ENCODE data around the gene ASB1.
"Not testable (repeated sequence)": the region's sequence is repeated elsewhere in the genome, so short reads cannot be mapped to it uniquely, and the experiment has no call there.

ASB1 gene

GRCh38 chr2:238396663-238397062, 30.1 kb upstream of the ASB1 start:
- Mint-ChIP-seq H3K36me3 (ENCODE audit: low read depth) (no peaks in the 10 kb centered on the region), H3K27me3 (ENCODE audit: low read depth) (no peaks in the 10 kb centered on the region), H3K4me1 (ENCODE audit: low read depth) (no peaks in the 10 kb centered on the region), H3K9me3 (no peaks in the 10 kb centered on the region), H3K4me3 (no peak overlapping the region), H3K27ac (no peak overlapping the region)

GRCh38 chr2:238397356-238397755, 29.4 kb upstream of the ASB1 start:
- no peak overlapping the region for H3K27ac Mint-ChIP-seq
- no peaks in the 10 kb centered on the region for H3K4me1 Mint-ChIP-seq (ENCODE audit: low read depth)
- H3K9me3 Mint-ChIP-seq: no peaks in the 10 kb centered on the region
- no peaks in the 10 kb centered on the region for H3K27me3 Mint-ChIP-seq (ENCODE audit: low read depth)
- H3K4me3 Mint-ChIP-seq: no peak overlapping the region
- H3K36me3 Mint-ChIP-seq (ENCODE audit: low read depth): no peaks in the 10 kb centered on the region

DNA sequence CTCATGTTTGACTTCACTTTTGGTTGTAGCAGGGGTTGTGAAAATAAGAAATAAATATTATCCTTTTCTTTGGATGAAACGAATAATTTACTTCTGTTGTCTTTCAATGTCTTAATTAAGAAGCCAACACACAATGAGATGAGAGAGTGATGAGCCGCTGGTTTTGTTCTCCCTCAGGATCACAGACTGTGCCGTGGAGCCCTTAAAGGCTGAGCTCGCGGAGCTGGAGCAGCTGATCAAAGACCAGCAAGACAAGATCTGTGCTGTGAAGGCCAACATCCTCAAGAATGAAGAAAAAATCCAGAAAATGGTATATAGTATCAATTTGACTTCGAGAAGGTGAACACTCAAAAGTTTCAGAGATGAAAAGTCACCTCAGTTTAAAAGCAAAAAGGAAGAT, 28.1 kb upstream of the ASB1 start:
- Mint-ChIP-seq H3K27me3 (ENCODE audit: low read depth) (no peaks in the 10 kb centered on the region), H3K4me1 (ENCODE audit: low read depth) (no peaks in the 10 kb centered on the region), H3K4me3 (no peak overlapping the region), H3K27ac (no peak overlapping the region), H3K36me3 (ENCODE audit: low read depth) (no peaks in the 10 kb centered on the region), H3K9me3 (no peaks in the 10 kb centered on the region)

GRCh38 chr2:238399094-238399493, 27.6 kb upstream of the ASB1 start:
- H3K27me3 Mint-ChIP-seq (ENCODE audit: low read depth): no peaks in the 10 kb centered on the region
- H3K4me1 Mint-ChIP-seq (ENCODE audit: low read depth): no peaks in the 10 kb centered on the region
- no peak overlapping the region for H3K27ac Mint-ChIP-seq
- H3K9me3 Mint-ChIP-seq: no peaks in the 10 kb centered on the region
- no peaks in the 10 kb centered on the region for H3K36me3 Mint-ChIP-seq (ENCODE audit: low read depth)
- H3K4me3 Mint-ChIP-seq: no peak overlapping the region

- no peaks in the 10 kb centered on the region for H3K27me3 Mint-ChIP-seq (ENCODE audit: low read depth)
- no peaks in the 10 kb centered on the region for H3K36me3 Mint-ChIP-seq (ENCODE audit: low read depth)
- no peaks in the 10 kb centered on the region for H3K4me1 Mint-ChIP-seq (ENCODE audit: low read depth)
- no peak overlapping the region for H3K27ac Mint-ChIP-seq
- H3K9me3 Mint-ChIP-seq: no peaks in the 10 kb centered on the region
- H3K4me3 Mint-ChIP-seq: no peak overlapping the region
These were observed 25.2 kb upstream of the ASB1 start for GRCh38 chr2:238401551-238401950.

DNA sequence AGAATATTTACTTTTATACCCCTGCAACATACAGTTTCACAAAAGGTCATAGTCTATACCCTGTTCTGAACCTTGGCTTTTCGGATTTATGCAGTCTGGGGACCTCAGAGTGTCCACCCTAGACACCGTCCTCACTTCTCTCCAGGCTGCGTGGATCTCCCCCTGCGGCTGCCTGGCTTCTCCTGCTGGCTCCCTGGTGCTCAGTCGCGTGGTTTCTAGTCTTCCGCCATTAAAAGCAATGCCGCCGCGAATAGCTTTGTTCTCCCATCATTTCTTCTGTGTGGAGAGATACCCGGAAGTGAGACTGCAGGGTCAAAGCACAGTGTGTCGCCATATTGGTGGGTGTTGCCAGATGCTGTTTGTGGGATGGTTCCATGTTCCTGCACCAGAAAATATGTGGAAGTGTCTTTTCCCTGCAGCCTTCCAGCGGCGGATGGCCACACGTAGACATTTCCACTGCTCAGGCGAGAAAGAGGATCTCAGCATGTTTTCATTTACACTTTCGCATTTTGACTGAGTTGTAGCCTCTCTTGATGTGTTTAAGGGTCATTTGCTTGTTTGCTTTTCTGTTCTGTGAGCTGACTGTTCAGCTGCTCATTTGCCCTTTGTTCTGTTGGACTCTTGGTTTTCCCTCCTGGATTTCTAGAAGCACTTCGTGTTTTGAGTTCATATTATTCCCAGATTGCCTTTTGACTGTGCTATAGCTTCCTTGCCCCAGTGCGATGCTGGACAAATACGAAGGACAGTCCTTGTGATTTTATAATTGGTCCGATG, 22.9 kb upstream of the ASB1 start:
- H3K27me3 Mint-ChIP-seq (ENCODE audit: low read depth): no peaks in the 10 kb centered on the region
- no peaks in the 10 kb centered on the region for H3K36me3 Mint-ChIP-seq (ENCODE audit: low read depth)
- H3K4me3 Mint-ChIP-seq: no peak overlapping the region
- H3K9me3 Mint-ChIP-seq: no peaks in the 10 kb centered on the region
- H3K27ac Mint-ChIP-seq: no peak overlapping the region
- no peaks in the 10 kb centered on the region for H3K4me1 Mint-ChIP-seq (ENCODE audit: low read depth)

DNA sequence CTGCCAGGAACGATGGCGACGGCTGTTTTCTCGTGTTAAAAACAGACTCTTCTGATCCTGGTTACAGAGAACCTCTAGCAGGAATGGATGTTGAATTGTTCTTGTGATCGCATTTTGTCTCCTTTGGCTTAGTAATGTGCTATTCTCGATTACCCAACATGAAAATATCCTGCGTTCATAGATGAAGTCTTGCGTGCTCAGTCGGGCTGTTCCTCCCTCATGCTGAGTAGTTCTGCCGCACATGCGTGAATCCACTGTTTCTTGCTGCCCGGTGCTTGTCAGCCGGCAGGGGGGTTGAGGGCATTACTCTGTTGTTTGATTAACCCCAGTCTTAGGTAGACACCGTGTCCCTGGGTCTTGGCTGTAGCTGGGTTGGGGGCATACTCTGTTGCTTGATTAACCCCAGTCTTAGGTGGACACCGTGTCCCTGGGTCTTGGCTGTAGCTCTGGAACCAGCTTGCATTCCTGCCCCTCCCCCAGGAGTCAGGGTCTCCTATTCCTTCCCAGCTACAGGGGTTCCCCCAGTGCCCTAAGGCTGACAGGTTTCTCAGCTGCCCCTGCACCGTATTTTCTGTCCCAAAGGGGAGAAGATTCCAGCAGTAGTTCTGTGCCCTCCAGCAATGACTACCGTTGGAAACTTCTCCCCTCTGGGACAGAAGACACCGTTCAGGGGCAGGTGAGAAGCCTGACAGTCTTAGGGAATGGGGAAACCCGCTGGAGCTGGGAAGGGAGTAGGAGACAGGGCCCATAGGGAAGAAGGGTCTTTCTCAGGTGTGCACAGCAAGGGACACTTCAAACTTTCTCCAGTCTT, 22.1 kb upstream of the ASB1 start:
- Mint-ChIP-seq H3K4me1 (ENCODE audit: low read depth) (no peaks in the 10 kb centered on the region), H3K4me3 (no peak overlapping the region), H3K27ac (no peak overlapping the region), H3K9me3 (no peaks in the 10 kb centered on the region), H3K27me3 (ENCODE audit: low read depth) (no peaks in the 10 kb centered on the region), H3K36me3 (ENCODE audit: low read depth) (no peaks in the 10 kb centered on the region)

- H3K4me3 Mint-ChIP-seq: not testable (repeated sequence)
These were observed 21.5 kb upstream of the ASB1 start for GRCh38 chr2:238405217-238405555.

GRCh38 chr2:238406221-238406997, 20.3 kb upstream of the ASB1 start:
- Mint-ChIP-seq H3K36me3 (ENCODE audit: low read depth) (no peaks in the 10 kb centered on the region), H3K27me3 (ENCODE audit: low read depth) (no peaks in the 10 kb centered on the region), H3K4me3 (no peak overlapping the region), H3K9me3 (no peaks in the 10 kb centered on the region), H3K27ac (no peak overlapping the region), H3K4me1 (ENCODE audit: low read depth) (no peaks in the 10 kb centered on the region)

More at GRCh38 chr2:238405217-238405555, 21.5 kb upstream of the ASB1 start:
- not testable (repeated sequence) for H3K27me3 Mint-ChIP-seq (ENCODE audit: low read depth); H3K36me3 Mint-ChIP-seq (ENCODE audit: low read depth); H3K9me3 Mint-ChIP-seq; H3K27ac Mint-ChIP-seq; H3K4me1 Mint-ChIP-seq (ENCODE audit: low read depth)

- Mint-ChIP-seq H3K4me1 (ENCODE audit: low read depth) (no peaks in the 10 kb centered on the region), H3K4me3 (no peak overlapping the region), H3K9me3 (no peaks in the 10 kb centered on the region), H3K36me3 (ENCODE audit: low read depth) (no peaks in the 10 kb centered on the region), H3K27ac (no peak overlapping the region), H3K27me3 (ENCODE audit: low read depth) (no peaks in the 10 kb centered on the region)
These were observed 19.8 kb upstream of the ASB1 start for GRCh38 chr2:238406998-238407285.

GRCh38 chr2:238407566-238407965, 19.2 kb upstream of the ASB1 start:
- Mint-ChIP-seq H3K36me3 (ENCODE audit: low read depth) (no peaks in the 10 kb centered on the region), H3K9me3 (no peaks in the 10 kb centered on the region), H3K27ac (no peak overlapping the region), H3K4me1 (ENCODE audit: low read depth) (no peaks in the 10 kb centered on the region), H3K4me3 (no peak overlapping the region), H3K27me3 (ENCODE audit: low read depth) (no peaks in the 10 kb centered on the region)

DNA sequence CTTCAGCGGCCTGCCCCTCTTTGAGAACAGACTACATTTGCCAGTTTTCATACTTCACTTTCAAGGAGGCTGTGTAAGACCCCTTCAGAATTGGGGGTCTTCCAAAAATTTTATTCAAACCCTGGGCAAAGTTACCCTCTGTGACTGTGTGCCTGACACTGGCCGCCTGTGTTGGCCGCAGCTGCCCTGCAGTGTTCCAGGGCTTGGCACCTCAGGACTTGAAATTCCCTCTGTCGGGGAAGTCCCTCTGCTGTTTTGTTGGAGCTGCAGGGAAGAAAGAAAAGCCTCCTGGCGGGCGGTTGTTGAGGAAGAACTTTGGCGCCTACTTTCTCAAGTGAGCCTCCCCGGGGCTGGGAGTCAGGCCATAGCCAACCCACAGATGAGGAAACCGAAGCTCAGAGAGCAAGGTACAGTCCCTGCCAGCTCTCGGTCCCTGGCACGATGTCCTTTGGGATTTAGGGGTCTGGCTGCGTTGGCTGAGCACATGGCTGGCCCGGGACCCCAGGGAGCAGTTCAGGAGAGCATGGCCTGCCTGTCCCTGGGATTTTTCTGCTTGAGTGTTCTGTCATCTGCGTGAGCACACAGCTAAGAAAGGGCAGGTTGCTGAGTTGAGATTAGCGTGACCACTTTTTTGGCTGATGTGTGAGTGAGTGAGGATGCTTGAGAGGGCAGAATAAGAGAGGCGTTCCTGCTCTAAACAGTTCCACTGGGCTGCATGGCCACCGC, 17.9 kb upstream of the ASB1 start:
- Mint-ChIP-seq H3K4me1 (ENCODE audit: low read depth) (no peaks in the 10 kb centered on the region), H3K27me3 (ENCODE audit: low read depth) (no peaks in the 10 kb centered on the region), H3K36me3 (ENCODE audit: low read depth) (no peaks in the 10 kb centered on the region), H3K27ac (no peak overlapping the region), H3K4me3 (no peak overlapping the region), H3K9me3 (no peaks in the 10 kb centered on the region)

DNA sequence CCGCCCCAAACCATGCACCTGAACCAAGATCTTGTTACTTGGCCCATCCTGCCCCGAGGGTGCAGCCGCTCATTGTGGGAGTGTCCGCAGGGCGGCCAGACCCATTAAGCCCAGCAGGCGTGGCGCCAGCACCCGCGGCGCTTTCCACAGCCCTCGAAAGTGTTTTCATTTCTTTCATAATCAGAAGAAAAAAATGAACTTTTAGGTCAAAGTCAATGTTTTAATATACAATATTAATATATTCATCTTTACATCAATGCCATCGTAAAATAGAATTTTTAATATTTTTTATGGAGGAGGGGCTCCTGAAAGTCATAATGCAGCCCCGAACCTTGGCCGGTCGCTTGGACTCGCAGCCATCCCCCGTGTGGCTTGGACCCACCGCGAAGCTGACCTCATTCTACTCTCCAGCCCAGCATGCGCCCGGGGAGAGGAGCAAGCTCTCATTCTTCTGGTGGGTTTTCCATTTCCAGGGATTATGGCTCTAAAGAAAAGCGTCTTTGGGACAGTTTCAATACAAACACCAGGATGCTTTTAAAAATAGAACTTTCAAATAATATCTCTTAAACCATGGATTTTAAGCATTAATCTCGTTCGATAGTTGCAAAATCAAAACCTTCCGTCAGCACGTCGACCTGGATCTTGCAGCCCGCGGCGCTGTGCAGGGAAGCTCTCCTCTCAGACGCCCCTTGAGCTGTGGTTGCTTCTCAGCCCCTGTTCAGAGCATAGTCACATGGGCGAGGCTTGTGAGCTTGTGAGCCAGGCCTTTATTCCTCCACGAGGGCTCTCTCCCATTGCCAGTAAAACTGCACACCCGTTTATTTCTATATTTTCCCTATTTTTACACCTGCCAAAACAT, 17.2 kb upstream of the ASB1 start:
- Mint-ChIP-seq H3K27ac (no peak overlapping the region), H3K9me3 (no peaks in the 10 kb centered on the region)

More for the DNA sequence above, 17.2 kb upstream of the ASB1 start:
- Mint-ChIP-seq H3K4me1 (ENCODE audit: low read depth) (no peaks in the 10 kb centered on the region), H3K4me3 (no peak overlapping the region), H3K36me3 (ENCODE audit: low read depth) (no peaks in the 10 kb centered on the region), H3K27me3 (ENCODE audit: low read depth) (no peaks in the 10 kb centered on the region)
